ENCODE measurements around the gene PNPLA5.

PNPLA5 gene

DNA sequence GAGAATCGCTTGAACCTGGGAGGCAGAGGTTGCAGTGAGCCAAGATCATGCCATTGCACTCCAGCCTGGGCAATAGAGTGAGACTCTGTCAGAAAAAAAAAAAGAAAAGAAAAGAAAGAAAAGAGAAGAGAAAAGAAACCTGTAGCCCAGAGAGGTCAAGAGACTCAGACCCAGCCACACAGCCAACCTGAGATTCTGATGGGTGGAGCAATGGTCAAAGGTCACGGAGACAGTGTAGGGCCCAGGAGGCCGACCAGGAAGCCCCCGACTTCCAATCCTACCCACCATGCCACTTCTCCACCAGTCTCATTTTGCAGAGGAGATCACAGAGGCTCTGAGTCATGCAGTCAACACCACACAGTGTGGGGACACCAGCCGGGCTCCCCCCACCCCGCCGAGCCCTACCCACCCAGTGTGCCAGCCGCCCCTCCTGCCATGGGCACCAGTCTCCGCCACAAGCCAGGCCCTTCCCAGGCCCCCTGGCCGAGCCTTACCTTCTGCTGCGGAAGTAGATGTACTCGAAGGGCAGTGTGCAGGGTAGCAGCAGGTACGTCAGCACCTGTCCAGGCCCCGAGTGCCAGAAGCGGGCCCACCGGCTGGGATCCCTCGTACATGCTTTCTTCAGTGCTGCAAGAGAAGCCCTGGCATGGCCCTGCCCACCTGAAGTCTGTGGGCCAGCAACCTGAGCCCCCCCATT is 7.9 kb downstream of the PNPLA5 start:
- Histone ChIP-seq H3K27me3 (ENCODE audit: control insufficient read depth, insufficient read depth, low read length) (no peaks in the 10 kb centered on the region), H2AFZ (no peak overlapping the region), H3K4me3 (ENCODE audit: low read depth, low read length) (no peak overlapping the region), H3K9ac (no peak overlapping the region), H3K4me2 (ENCODE audit: low read length) (no peak overlapping the region), H3K9me3 (ENCODE audit: control insufficient read depth, low read length) (no peaks in the 10 kb centered on the region), H3K79me2 (no peaks in the 10 kb centered on the region), H3K4me1 (no peaks in the 10 kb centered on the region), H3K27ac (no peak overlapping the region), H3K36me3 (ENCODE audit: control insufficient read depth, insufficient read depth, low read length) (no peaks in the 10 kb centered on the region)
- TF ChIP-seq, protein P1, sequence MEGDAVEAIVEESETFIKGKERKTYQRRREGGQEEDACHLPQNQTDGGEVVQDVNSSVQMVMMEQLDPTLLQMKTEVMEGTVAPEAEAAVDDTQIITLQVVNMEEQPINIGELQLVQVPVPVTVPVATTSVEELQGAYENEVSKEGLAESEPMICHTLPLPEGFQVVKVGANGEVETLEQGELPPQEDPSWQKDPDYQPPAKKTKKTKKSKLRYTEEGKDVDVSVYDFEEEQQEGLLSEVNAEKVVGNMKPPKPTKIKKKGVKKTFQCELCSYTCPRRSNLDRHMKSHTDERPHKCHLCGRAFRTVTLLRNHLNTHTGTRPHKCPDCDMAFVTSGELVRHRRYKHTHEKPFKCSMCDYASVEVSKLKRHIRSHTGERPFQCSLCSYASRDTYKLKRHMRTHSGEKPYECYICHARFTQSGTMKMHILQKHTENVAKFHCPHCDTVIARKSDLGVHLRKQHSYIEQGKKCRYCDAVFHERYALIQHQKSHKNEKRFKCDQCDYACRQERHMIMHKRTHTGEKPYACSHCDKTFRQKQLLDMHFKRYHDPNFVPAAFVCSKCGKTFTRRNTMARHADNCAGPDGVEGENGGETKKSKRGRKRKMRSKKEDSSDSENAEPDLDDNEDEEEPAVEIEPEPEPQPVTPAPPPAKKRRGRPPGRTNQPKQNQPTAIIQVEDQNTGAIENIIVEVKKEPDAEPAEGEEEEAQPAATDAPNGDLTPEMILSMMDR (IDR thresholded peaks at IDR 0.05), result no peak

DNA sequence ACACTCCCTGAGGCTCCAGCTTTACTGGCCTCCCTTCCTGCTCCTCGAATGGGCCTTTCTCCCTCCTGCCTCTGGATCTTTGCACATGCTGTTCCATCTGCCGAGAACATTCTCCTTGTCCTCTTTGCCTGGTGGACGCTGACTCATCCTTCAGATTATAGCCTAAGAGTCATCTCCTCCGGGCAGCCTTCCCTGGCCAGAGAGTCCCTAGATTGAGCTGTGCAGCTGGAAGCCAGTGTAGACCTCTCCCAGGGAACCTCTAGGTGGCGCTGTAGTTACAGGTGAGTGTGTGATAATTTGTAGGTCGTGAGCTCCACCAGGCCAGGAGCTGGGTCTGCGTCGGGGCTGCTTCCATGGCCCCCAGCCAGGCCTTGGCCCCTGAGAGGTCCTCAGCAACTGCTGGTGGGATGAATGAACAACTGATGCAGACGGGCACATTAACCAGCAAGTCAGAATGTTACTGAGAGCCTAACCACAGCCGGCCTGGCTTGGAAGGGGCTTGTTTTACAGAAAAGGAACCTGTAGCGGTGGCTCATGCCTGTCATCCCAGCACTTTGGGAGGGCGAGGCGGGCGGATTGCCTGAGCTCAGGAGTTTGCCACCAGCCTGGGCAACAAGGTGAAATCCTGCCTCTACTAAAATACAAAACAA is 8.7 kb downstream of the PNPLA5 start:
- Histone ChIP-seq H3K9me3 (ENCODE audit: control insufficient read depth, low read length) (no peaks in the 10 kb centered on the region), H3K9ac (no peak overlapping the region), H3K4me1 (no peaks in the 10 kb centered on the region), H3K4me2 (ENCODE audit: low read length) (no peak overlapping the region), H2AFZ (no peak overlapping the region), H3K27me3 (ENCODE audit: control insufficient read depth, insufficient read depth, low read length) (no peaks in the 10 kb centered on the region), H3K4me3 (ENCODE audit: low read depth, low read length) (no peak overlapping the region), H3K79me2 (no peaks in the 10 kb centered on the region), H3K27ac (no peak overlapping the region), H3K36me3 (ENCODE audit: control insufficient read depth, insufficient read depth, low read length) (no peaks in the 10 kb centered on the region)
- TF ChIP-seq, protein P1 (IDR thresholded peaks at IDR 0.05), result peak; percentile 20

DNA sequence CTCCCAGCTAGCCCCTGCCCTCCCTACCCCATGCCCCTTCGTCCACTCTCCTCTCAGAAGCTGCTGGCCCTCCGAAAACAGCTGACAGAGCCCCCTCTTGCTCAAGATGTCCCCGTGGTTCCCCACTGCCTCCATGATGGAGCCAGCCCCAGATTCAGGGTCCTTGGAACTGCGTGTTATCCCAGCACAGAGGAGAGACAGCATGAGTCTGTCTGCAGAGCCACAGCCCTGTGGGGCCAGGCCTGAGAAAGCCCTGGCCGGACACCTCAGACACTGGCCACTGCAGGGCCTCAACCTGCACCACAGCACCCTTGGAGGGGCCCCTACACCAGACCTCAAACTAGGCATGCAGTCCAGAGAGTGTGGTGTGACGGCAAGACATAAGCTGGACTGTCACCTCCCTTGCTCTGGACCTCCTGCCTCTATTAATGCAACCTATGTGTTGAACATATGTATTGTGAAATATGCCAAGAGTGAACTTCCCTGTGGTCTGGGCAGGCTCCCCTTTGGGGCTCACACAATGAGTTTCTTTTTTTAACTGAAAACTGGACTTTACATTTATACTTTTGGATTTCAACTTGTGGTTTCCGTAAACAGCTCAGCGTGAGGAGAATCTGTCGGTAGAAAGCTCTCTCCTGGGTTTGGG is 9.6 kb downstream of the PNPLA5 start:
- H3K36me3 ChIP-seq (ENCODE audit: control insufficient read depth, insufficient read depth, low read length), result no peaks in the 10 kb centered on the region
- H3K79me2 ChIP-seq, result no peaks in the 10 kb centered on the region
- no peaks in the 10 kb centered on the region for H3K27me3 ChIP-seq (ENCODE audit: control insufficient read depth, insufficient read depth, low read length)
- H2AFZ ChIP-seq, result no peak overlapping the region
- no peaks in the 10 kb centered on the region for H3K9me3 ChIP-seq (ENCODE audit: control insufficient read depth, low read length)
- no peak overlapping the region for H3K4me2 ChIP-seq (ENCODE audit: low read length)
- no peak overlapping the region for H3K4me3 ChIP-seq (ENCODE audit: low read depth, low read length)
- no peak overlapping the region for H3K9ac ChIP-seq
- TF ChIP-seq, protein P1 (IDR thresholded peaks at IDR 0.05), result no peak
- H3K27ac ChIP-seq, result no peak overlapping the region
- H3K4me1 ChIP-seq, result no peaks in the 10 kb centered on the region

DNA sequence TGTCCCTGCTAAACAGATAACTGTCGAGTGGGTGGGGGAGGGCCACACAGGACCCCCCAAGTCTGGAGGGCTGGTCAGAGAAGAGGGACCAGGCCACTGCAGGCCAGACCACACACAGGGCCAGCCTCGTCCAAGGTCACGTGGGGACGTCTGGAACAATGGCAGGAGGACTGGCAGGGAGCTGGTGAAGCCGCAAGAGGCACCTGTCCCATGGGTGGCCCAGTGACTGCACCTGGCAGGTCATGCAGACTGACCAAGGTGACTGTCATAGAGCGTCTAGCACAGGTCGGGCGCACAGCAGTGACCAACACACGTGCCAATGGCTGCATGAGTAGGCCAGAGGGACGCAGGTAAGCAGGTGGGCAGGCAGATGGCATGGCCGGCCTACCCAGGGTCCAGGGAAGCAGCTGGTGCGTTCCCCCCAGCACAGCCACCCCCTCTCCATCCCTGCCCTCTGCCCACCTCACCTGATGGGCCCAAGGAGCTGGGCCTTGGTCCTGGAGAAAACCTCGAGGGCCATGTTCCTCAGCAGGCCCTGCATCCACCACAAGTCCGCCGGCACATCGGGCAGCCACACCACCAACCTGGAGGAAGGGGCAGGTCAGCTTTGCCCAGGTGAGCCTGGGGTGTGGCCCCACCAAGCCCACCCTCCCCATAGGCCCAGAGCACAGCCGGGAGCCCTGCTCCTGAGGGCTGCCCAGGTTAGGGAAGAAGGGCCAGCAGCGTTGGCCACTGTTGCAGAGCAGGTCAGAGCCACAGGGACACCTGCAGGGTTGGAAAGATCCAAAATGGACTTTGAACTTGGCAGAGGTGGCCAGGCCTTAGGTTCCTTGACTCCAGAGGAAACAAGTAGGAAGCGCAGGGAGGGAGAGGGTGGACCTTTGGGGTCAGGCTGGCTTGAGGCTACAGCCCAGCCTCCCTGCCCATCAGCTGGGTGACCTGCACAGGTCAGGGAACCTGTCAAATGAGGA is 10.4 kb downstream of the PNPLA5 start:
- H2AFZ ChIP-seq, result no peak overlapping the region
- H3K79me2 ChIP-seq, result no peaks in the 10 kb centered on the region
- no peak overlapping the region for H3K4me3 ChIP-seq (ENCODE audit: low read depth, low read length)
- H3K27ac ChIP-seq, result no peak overlapping the region
- no peaks in the 10 kb centered on the region for H3K27me3 ChIP-seq (ENCODE audit: control insufficient read depth, insufficient read depth, low read length)
- H3K36me3 ChIP-seq (ENCODE audit: control insufficient read depth, insufficient read depth, low read length), result no peaks in the 10 kb centered on the region
- TF ChIP-seq, protein P1 (IDR thresholded peaks at IDR 0.05), result no peak
- no peak overlapping the region for H3K4me2 ChIP-seq (ENCODE audit: low read length)
- H3K9ac ChIP-seq, result no peak overlapping the region
- no peaks in the 10 kb centered on the region for H3K4me1 ChIP-seq
- H3K9me3 ChIP-seq (ENCODE audit: control insufficient read depth, low read length), result no peaks in the 10 kb centered on the region

Data from parathyroid adenoma (tissue), 2 donors.